HS-5 (cell line): ENCODE data around the gene CRHR1.
"Not testable (repeated sequence)": the region's sequence is repeated elsewhere in the genome, so short reads cannot be mapped to it uniquely, and the experiment has no call there.

ENCODE experiments used
- DNase-seq: peaks from one replicate; pipeline ENCODE4 v3.0.0-alpha.2; 2012; ENCODE audit warnings: low read depth

Gene CRHR1

GRCh38 chr17:45784293-45784740, at the start of gene CRHR1:
TSS of gene CRHR1 (plus strand) at chr17:45784320. CDS start at chr17:45784545, 225 bp downstream.
- no peak for DNase-seq

GRCh38 chr17:45734598-45734997, 49.5 kb upstream of the CRHR1 start:
- no peak for DNase-seq

GRCh38 chr17:45735488-45735887, 48.6 kb upstream of the CRHR1 start:
- DNase-seq = no peak

GRCh38 chr17:45739786-45740185, 44.3 kb upstream of the CRHR1 start:
- DNase-seq = no peak

DNA sequence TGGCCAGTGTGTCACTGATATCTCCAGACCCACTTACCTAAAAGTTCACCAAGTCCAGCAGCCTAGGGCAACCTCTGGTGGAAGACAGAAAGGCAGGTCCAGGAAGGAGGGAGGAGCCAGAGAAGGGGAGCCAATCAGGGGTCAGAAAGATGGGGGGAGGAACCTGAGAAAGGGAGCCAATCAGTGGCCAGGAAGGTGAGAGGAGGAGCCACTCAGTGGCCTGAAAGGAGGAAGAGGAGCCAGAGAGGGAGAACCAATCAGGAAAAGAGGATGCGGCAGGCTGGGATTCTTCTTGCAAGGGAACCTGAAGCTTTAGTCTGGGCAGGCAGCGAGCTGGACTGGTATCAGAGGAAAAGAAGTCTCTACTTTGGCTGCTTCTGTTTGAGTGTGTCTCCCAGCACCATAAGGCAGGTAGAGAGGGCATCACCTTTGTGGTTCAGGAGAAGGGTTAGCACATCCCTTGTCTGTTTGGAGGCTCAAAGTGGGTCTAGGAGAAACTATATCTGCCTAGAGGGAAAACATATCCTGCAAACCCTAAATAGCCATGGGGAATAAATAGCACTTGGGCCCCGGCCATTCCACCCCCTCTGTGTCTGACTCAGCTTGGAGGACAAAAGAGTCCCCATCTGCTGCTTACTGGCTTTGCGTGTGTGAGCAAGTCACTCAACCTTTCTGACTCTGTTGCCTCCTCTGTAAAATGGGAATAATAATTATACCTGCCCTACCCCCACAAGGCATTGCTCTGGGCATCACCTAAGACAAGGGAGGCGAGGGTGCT, 43.4 kb upstream of the CRHR1 start:
- no peak for DNase-seq

DNA sequence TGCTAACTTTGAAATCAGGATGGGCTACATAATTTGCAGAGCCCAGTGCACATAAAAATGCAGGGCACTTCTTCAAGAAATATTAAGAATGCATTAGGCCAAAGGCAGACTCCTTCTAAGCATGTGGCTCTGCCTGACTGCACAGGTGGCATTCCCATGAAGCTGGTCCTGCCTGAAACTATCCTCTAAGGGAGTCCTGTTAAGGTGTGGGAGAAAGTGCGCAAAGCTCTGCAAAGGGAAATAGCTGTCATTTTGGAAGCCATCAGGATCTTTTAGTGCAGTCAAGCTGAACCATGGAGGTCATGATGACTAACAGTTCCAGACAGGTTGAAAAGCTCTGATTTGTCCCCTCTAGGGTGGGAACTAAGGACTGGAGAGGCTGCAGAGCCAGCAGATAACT, 41.9 kb upstream of the CRHR1 start:
- DNase-seq = no peak

DNA sequence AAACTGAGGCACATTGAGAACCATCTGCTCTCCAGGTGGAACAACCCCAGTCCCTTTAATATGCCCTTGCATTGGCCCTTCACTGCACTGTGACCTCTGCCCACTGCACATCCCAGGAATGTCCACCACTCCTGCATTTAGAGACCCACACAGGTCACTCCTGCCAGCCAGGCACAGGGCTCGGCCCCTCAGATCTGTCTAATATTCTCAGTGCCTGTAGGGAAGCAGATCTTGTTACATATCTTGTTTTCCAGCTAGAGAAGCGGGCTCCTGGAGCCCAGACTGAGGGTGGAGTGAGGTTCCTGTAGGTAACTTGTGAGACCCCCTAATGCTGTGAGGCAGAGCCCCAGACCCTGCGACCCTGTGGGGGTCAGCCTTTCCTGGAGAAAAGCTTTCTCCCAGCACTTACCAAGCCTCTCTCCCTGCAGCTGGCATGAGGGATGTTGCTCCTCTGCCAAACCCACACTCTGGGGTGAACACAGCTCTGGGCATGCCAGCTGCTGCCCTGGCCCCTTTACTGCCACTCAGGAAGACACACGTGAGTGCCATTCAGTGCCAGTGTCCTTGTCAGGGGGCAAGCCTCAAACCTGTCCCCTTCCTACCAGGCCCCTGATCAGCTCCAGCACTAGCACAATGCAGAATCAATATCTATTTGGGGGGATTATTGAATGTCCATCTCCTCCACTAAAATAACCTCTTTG, 40.3 kb upstream of the CRHR1 start:
- DNase-seq = no peak

GRCh38 chr17:45744826-45745225, 39.3 kb upstream of the CRHR1 start:
- DNase-seq = not testable (repeated sequence)

DNA sequence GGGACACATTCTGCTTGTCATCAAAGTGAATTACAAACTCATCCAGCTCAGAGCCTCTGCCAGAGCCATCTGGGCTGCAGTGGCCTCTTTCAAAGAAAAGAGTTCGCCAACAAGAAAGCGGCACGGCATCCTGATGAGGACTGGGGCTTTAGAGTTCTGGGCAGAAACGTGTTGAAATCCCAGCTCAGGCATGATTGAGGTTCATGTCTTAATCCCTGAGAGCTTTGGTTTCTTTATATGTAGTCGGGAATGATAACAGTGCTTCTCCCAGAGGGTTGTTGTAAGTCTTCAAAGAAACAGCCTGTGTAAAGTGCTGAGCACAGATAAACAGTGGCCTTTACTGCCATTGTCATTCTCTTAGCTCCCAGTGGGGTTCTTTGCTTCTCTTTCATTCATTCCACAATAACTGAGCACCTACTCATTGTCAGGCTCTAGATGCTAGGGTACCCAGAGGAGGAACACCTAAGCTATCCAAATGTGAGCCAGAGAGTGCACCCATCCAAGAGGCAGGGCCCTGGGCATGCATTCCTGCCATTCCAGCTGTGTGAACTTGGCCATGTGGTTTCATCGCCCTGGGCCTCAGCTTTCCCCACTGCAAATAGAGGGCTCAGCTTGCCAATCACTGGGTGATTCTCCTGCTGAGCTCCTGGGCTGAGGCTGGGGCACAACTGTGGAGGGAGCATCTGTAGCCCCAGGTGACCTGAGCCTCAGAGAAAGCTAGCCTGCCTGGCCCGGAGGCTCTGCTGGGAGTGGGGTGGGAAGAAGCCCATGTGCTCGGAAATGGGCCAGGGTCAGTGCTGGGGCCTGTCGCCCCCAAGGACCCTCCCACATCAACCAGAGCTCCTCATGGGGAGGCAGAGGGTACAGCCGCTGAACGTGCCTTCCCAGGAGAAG, 38.3 kb upstream of the CRHR1 start:
- no peak for DNase-seq

- DNase-seq = no peak
Measured at GRCh38 chr17:45747911-45748310, 36.2 kb upstream of the CRHR1 start.

GRCh38 chr17:45748731-45749310, 35.3 kb upstream of the CRHR1 start:
- no peak for DNase-seq

DNA sequence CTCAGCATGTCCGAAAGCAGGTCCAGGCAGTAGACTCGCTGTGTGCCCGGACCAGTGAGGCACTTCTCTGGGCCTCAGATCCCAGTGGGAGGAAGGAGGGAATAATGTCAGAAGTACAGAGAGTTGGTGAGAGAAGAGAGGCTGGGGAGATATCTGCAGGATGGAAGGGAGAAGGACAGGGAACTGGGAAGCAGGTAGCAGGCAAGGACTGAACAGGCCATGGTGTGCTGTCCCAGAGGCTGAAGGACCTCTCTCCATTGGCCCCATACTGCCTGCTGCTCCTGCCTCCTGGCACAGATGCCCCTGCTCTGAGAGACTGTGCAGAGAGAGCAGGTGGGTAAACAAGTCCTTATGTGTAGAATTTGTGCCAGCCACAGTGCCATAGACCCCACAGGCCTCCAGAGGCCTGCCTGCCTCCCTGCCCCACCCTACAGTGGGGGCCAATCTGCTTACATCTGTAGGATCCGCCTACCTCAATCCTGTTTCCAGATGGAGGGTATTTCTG, 34.2 kb upstream of the CRHR1 start:
- DNase-seq = no peak

DNA sequence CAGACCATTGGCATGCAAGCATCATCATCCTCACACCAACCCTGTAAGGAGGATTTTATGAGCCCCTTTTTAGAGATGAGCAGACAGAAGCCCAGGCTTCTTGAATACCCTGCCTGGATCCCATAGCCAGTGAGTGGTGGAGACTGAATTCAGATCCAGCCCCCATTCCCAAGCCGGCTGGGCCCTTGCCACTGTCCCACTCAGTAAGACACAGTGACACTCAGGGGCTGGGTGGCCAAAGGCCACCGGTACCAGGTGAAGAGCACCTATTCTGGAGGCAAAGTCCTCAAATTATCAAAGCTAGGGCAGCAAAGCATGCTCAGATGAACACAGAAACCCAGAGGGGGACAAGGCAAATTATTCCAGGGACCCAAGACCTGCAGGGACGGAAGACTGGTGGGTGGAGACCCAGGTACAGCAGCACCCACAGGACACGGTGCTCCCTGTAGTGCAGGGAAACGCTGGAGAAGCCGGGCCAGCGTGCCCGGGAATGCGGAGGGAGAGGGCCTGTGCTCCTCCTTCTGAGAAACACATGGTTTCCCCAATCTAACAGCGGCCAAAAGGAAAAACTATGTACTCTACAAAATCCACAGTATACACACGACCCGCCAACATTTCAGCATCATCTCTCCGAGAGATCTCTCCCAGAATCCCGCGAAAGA, 33.2 kb upstream of the CRHR1 start:
- no peak for DNase-seq

GRCh38 chr17:45751466-45751865, 32.7 kb upstream of the CRHR1 start:
- DNase-seq = no peak

DNA sequence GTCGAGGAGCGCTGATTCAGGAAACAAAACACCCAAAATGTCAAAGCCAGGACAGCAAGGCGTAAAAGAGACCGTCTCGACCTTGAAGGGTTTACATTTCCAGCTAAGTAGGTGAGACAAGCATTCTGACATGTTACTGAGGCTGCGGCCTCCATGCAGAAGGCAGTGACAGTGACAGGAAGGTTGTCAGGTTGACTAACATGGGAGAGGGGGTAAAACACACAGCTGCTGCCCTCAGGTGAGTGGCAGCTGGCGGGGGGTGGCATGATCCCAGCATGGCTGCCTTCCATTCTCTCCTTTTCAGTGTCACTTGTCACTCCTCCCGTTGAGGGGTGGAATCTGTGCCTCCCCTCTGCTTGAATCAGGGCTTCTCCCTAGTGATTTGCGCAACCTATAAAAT, 31.9 kb upstream of the CRHR1 start:
- DNase-seq = no peak

GRCh38 chr17:45753645-45754225, 30.4 kb upstream of the CRHR1 start:
- DNase-seq = no peak

DNA sequence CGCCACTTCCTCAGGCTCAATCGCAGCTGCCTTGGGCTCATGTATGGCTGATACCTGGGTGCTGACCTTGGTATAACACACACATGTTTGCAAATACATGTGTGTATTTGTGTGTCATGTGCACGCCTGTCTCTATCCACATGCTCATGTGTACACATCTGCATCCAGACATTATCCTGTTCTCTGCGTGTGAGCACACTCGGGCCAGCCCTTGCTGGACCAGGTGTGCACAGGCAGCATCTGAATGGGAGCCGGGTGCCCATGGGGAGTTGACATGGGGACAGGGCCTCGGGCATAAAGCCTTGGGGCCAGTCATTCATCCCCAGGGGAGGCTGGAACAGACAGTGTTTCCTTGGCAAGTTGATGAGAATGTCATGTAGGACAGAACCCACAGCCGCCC, 29.1 kb upstream of the CRHR1 start:
- DNase-seq = no peak

GRCh38 chr17:45756266-45756991, 27.7 kb upstream of the CRHR1 start:
- DNase-seq = no peak

DNA sequence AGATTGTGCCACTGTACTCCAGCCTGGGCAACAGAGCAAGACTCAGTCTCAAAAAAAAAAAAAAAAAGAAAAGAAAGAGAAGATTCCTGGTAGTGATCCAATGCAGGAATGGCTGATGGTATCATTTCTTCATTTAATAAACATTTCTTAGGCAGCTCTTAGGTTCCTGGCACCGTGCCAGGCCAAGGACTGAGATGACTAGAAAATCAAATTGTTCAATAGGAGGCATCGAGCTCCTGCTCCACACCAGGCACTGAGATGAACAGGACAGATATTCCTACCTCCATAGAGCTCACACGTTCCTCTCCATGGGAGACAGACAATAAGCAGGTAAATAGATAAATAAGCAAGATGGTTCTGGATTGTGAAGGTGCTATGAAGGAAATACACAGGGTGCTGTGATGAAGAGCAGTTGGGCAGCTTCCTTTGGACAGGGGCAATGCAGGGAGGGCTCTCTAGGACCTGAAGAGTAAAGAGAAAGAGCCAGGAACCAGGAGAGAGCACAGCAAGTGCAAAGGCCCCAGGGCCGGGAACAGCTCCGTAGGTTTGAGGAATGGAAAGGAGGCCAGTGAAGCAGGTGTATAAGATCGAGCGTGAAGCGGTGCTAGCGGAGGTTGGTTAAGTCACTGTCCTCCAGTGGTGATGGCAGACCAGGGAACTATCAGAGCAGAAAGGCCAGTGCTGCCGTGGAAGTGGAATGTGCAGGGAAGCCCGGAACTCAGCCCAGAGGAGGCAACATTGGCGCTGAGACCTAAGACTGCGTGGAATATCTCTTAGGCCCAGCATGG, 26.5 kb upstream of the CRHR1 start:
- no peak for DNase-seq

- no peak for DNase-seq
Measured at GRCh38 chr17:45758544-45758943, 25.6 kb upstream of the CRHR1 start.
